Hematopoietic multipotent progenitor cell (in vitro differentiated cells): Measurements from ENCODE around the gene TSFM. TPM values are rescaled to one million over a fixed set of nuclear protein-coding genes. Genes with fewer than 3 reads are reported as not detected.

Source experiments
- DNase-seq, 3 donors: peaks; one replicate each; pipeline ENCODE4 v3.0.0-alpha.2; 2011 to 2015; ENCODE audit warnings: low read depth in 2 of 3, low spot score in 2 of 3
- total RNA-seq: library from RNA; depleted of rRNA; stranded (reverse); fragments of >200 nt; gene quantifications from one replicate; pipeline ENCODE4 v1.2.3, GENCODE V29; 2012

Gene TSFM
- total RNA-seq, 1 donor = 15.6 TPM

GRCh38 chr12:57777367-57777766, 5.2 kb upstream of the TSFM start:
- DNase-seq = no peak

GRCh38 chr12:57777911-57778310, 4.7 kb upstream of the TSFM start:
- DNase-seq = no peak

GRCh38 chr12:57779736-57780135, 2.9 kb upstream of the TSFM start:
- no peak for DNase-seq

GRCh38 chr12:57780284-57780897, 2.2 kb upstream of the TSFM start:
- DNase-seq = no peak

GRCh38 chr12:57781244-57781643, 1.3 kb upstream of the TSFM start:
- DNase-seq = no peak

GRCh38 chr12:57781801-57782200, 786 bp upstream of the TSFM start:
- no peak for DNase-seq

- no peak for DNase-seq
These were observed 362 bp upstream of the TSFM start for GRCh38 chr12:57782243-57782607.

- no peak for DNase-seq
These were observed 847 bp downstream of the TSFM start for GRCh38 chr12:57783466-57783801.

- no peak for DNase-seq
These were observed 1.3 kb downstream of the TSFM start for GRCh38 chr12:57783861-57784260.

- DNase-seq = no peak
These were observed 11.3 kb downstream of the TSFM start for GRCh38 chr12:57793920-57794319.

GRCh38 chr12:57795354-57795753, 12.8 kb downstream of the TSFM start:
- no peak for DNase-seq

- DNase-seq = no peak
These were observed 14.4 kb downstream of the TSFM start for GRCh38 chr12:57796996-57797395.

GRCh38 chr12:57797933-57798332, 15.3 kb downstream of the TSFM start:
- no peak for DNase-seq

GRCh38 chr12:57800965-57801364, 18.4 kb downstream of the TSFM start:
- DNase-seq = no peak

- DNase-seq = no peak
These were observed 20.0 kb downstream of the TSFM start for GRCh38 chr12:57802607-57803006.

GRCh38 chr12:57803319-57803893, 20.8 kb downstream of the TSFM start:
- DNase-seq = peak in 1 of 3 donors; percentile 38

GRCh38 chr12:57806677-57807076, 24.1 kb downstream of the TSFM start:
- DNase-seq = no peak

- DNase-seq = no peak
These were observed 24.7 kb downstream of the TSFM start for GRCh38 chr12:57807285-57807684.

- no peak for DNase-seq
These were observed 25.8 kb downstream of the TSFM start for GRCh38 chr12:57808351-57808750.

GRCh38 chr12:57809425-57809824, 26.8 kb downstream of the TSFM start:
- DNase-seq = no peak

- DNase-seq = peak in 1 of 3 donors; percentile 39
These were observed 27.9 kb downstream of the TSFM start for GRCh38 chr12:57810450-57810849.

GRCh38 chr12:57811028-57811755, 28.6 kb downstream of the TSFM start:
- no peak for DNase-seq
